Sciatic nerve (tissue), 2 donors: Measurements from ENCODE around the gene VKORC1L1. TPM values are rescaled to one million over a fixed set of nuclear protein-coding genes. Genes with fewer than 3 reads are reported as not detected.
"Not testable (repeated sequence)": the region's sequence is repeated elsewhere in the genome, so short reads cannot be mapped to it uniquely, and the experiment has no call there.

Experiments
- ATAC-seq: fragments of 200-7000 bp; cut with Tn5 transposase; one replicate; pipeline ENCODE4 v1.9.1; 2020; ENCODE audit warnings: mild to moderate bottlenecking, moderate library complexity
- DNase-seq: peaks from one replicate; pipeline ENCODE4 v3.0.0-alpha.2; 2020; ENCODE audit warnings: low spot score
- intact Hi-C: fragments of 100-400 bp; cut with DNase I; formaldehyde crosslinking; loops from one replicate; pipeline ENCODE4 v1.14.2; 2022
- total RNA-seq: library from RNA; stranded (reverse); fragmentation: NEBNext Ultra II Directional; extraction: Animal tissue kit (Norgen Biotek cat#: 25700); gene quantifications from one replicate; pipeline ENCODE4 v1.2.1, GENCODE V29; 2021
- donor health status: DM: no; HTN: no; CAD: no.
- donor health status: DM: no; HTN: no; CAD: no.

The VKORC1L1 gene
- 23.4 TPM for total RNA-seq

GRCh38 chr7:65872776-65873581, at the start of gene VKORC1L1:
TSS of gene VKORC1L1 (plus strand) at chr7:65873074. CDS start at chr7:65873372, 298 bp downstream.
- peak; percentile 97 for ATAC-seq
- intact Hi-C loops: no loop called here
- peak; percentile 96 for DNase-seq

GRCh38 chr7:65827366-65827765, 45.5 kb upstream of the VKORC1L1 start:
- ATAC-seq: no peak
- intact Hi-C loops: no loop called here
- DNase-seq: no peak

- intact Hi-C loops: no loop called here
- DNase-seq: no peak
- no peak for ATAC-seq
These were observed 40.6 kb upstream of the VKORC1L1 start for GRCh38 chr7:65832281-65832680.

GRCh38 chr7:65836684-65837083, 36.2 kb upstream of the VKORC1L1 start:
- intact Hi-C loops, ATAC-seq, DNase-seq: not testable (repeated sequence)

- ATAC-seq, DNase-seq, intact Hi-C loops: not testable (repeated sequence)
These were observed 35.3 kb upstream of the VKORC1L1 start for GRCh38 chr7:65837541-65837956.

- DNase-seq (no peak), ATAC-seq (no peak)
These were observed 33.0 kb upstream of the VKORC1L1 start for GRCh38 chr7:65839846-65840245.

GRCh38 chr7:65840446-65840845, 32.4 kb upstream of the VKORC1L1 start:
- intact Hi-C loops: no loop called here
- DNase-seq (no peak), ATAC-seq (peak; percentile 42)

More at GRCh38 chr7:65839846-65840245, 33.0 kb upstream of the VKORC1L1 start:
- intact Hi-C loops: no loop called here

GRCh38 chr7:65843616-65844015, 29.3 kb upstream of the VKORC1L1 start:
- intact Hi-C loops, ATAC-seq, DNase-seq: not testable (repeated sequence)

GRCh38 chr7:65846008-65846570, 26.8 kb upstream of the VKORC1L1 start:
- no peak for ATAC-seq
- intact Hi-C loops: no loop called here
- DNase-seq: no peak

GRCh38 chr7:65853426-65853825, 19.4 kb upstream of the VKORC1L1 start:
- ATAC-seq, DNase-seq, intact Hi-C loops: not testable (repeated sequence)

- intact Hi-C loops, DNase-seq, ATAC-seq: not testable (repeated sequence)
These were observed 19.0 kb upstream of the VKORC1L1 start for GRCh38 chr7:65853892-65854291.

GRCh38 chr7:65857321-65857894, 15.5 kb upstream of the VKORC1L1 start:
- intact Hi-C loops, ATAC-seq: not testable (repeated sequence)
- DNase-seq: peak; percentile 63

- ATAC-seq, DNase-seq, intact Hi-C loops: not testable (repeated sequence)
These were observed 14.2 kb upstream of the VKORC1L1 start for GRCh38 chr7:65858660-65859059.

- DNase-seq, ATAC-seq, intact Hi-C loops: not testable (repeated sequence)
These were observed 6.6 kb upstream of the VKORC1L1 start for GRCh38 chr7:65866244-65866643.

GRCh38 chr7:65867681-65868080, 5.2 kb upstream of the VKORC1L1 start:
- ATAC-seq, intact Hi-C loops, DNase-seq: not testable (repeated sequence)

- intact Hi-C loops, DNase-seq, ATAC-seq: not testable (repeated sequence)
These were observed 3.6 kb upstream of the VKORC1L1 start for GRCh38 chr7:65869312-65869711.

- intact Hi-C loops: not testable (repeated sequence)
- peak; percentile 23 for ATAC-seq
These were observed 1.4 kb upstream of the VKORC1L1 start for GRCh38 chr7:65871451-65871850.

GRCh38 chr7:65873582-65874193, 814 bp downstream of the VKORC1L1 start:
- peak; percentile 64 for DNase-seq
- ATAC-seq, intact Hi-C loops: not testable (repeated sequence)

More at GRCh38 chr7:65871451-65871850, 1.4 kb upstream of the VKORC1L1 start:
- DNase-seq: not testable (repeated sequence)

- ATAC-seq, intact Hi-C loops: not testable (repeated sequence)
These were observed 2.8 kb downstream of the VKORC1L1 start for GRCh38 chr7:65875715-65876114.

More at GRCh38 chr7:65875715-65876114, 2.8 kb downstream of the VKORC1L1 start:
- DNase-seq: not testable (repeated sequence)
